ENCODE results near the gene MSI2.

MSI2 gene

DNA sequence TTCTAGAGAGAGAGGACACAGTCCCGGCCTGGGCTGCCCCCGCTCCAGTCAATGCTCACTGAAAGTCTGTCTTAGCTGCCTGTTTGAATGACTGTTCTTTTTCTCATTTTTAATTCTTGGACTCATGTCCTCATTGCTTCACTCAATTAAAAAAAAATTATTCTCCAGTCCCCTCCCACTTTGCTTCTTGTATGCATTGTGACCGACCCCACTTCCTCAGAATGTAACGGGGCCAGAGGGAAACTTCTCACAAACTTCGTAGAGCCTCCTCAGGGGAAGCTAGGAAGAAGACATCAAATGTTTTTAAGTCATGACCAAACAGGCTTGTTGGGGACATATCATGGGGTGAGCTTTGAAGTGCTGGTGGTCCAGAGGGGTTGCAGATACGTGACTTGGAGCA, 375.5 kb downstream of the MSI2 start:
- no peak for DNase-seq

DNA sequence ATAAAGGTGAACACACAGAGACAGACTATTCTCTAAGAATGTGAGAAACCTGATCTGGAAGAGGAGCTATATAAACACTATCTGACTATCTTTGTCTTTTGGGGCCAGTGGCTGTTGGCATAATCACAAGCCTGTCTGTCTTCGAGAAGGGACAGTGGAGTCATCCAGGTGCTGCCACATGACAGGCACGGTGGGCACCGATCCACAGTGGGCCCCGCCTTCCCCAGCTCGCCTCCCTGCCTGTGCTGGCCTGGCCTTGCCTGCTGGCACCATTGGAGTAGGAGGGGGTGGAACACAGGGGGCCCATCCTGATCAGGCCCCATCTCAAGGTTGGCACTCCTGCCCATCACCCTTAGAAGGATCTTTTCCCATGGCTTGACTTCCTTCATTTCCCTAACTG, 376.0 kb downstream of the MSI2 start:
- no peak for DNase-seq

GRCh38 chr17:57633236-57633635, 376.9 kb downstream of the MSI2 start:
- DNase-seq = no peak

- DNase-seq = no peak
Observed at GRCh38 chr17:57634713-57635465, 378.6 kb downstream of the MSI2 start.

- DNase-seq = no peak
Observed at GRCh38 chr17:57636274-57636673, 380.0 kb downstream of the MSI2 start.

GRCh38 chr17:57636985-57637665, 380.8 kb downstream of the MSI2 start:
- no peak for DNase-seq

DNA sequence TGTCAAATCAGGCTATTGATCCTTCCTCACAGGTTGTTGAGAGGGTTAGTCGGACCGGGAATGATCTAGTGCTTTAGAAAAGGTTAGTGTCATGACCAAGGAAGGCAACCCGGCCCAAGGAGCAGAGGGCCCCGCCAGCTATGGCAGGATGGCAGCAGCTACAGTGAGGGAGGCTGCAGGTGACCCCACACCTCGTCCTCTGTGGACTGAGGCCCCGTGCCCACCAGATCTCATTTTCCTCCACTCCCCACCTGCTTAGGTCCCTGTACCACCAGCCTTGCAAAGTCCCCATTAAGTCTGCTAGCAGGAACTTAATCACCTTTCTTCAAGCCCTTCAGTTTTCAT, 381.3 kb downstream of the MSI2 start:
- no peak for DNase-seq

DNA sequence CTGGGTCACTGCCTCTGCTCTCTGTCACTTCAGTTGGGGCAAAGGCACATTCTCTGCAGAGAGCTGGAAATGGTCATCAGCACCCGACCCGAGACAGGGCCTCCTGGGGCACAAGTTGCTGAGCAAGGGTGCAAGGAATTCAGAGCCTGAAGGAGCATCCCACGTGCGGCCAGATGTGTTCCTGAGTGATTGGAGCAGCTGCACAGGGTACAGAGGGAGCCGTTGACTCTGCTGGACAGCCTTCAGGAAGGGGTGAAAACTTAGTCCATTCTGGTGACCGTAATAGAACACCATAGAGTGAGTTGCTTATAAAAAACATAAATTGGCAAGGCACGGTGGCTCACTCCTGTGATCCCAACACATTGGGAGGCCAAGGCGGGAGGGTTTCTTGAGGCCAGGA, 382.0 kb downstream of the MSI2 start:
- no peak for DNase-seq

GRCh38 chr17:57639381-57639780, 383.1 kb downstream of the MSI2 start:
- no peak for DNase-seq

DNA sequence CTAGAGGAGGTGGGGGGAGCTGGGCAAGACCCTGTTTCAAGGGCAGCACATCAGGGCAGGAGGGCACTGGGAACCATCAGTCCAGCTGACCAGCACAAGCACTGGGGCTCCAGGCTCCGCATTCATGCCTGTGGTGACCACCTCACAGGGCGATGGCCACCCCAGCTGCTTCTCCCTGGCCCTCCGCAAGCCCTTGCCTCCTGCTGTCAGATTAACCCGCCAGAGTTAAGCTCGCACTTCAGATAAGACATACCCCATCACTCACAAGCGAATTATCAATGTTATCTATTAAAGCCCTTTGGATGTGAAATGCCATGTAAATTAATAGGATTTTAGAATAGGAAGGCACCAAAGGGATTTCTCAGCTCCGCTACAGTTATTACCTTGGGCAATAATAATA, 383.8 kb downstream of the MSI2 start:
- no peak for DNase-seq

- DNase-seq = no peak
Observed at GRCh38 chr17:57641761-57642160, 385.4 kb downstream of the MSI2 start.

- no peak for DNase-seq
Observed at GRCh38 chr17:57643062-57643461, 386.7 kb downstream of the MSI2 start.

- no peak for DNase-seq
Observed at GRCh38 chr17:57644326-57644725, 388.0 kb downstream of the MSI2 start.

DNA sequence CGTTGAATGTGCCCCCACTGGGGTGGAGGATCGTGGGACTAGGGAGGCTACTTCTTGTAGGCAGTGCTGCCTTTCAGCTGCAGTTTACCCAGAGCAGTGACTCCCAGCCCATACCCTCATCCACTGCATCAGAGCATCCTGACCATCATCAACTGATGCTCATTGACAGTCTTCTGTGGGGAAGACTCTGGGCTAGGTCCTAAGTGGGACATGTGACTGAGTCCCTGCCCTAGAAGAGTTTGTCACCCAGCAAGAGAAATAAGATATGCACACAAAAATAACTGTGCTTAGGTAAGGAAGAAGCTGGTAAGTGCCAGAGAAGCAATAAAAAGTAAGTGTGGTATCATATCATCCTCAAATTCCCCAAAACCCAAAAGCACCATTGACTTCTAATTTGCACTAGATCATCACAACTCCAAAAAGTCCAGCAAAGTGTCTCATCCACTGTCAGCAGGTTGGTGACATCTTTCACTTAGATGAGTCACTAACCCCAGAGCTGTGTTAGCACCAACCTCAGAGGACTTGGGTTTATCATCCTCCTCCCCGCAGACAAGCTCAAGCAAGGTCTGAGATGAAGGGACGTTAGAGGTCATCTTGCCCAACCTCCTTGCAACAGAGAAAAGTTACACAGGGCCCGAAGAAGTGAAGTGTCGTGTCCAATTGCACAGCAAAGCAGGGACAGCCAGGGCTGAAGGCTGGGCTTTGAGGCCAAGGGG, 389.8 kb downstream of the MSI2 start:
- DNase-seq = no peak

DNA sequence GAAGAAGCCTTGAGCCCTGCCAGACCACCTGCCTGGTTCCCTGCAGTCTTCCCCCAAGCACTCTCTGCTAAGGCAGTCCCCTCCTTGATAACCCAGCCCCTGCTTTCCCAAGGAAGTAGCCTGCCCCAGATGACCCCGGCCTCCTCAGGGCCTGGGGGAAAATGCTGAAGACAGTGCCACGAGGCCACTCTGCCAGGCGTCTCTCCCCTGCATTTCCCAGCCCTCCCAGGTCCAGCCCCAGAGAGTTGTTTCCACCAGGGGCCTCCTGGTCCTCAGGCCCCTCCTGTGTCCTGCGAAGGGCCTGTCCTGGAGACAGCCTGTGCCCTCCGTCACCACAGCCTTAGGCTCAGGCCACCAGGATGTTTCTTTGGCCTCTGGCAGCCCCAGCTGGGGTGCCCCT, 392.4 kb downstream of the MSI2 start:
- no peak for DNase-seq

DNA sequence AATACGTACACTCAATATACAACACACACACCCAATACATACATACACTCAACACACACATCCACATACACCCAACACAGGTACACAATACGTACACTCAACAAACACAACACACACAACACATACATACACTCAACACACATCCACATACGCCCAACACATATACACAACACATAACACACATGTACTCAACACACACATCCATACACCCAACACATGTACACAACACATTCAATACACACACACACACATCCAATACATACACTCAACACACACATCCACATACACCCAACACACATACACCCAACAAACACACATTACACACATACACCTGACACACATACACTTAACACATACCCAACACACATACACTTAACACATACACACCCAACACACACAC, 392.9 kb downstream of the MSI2 start:
- no peak for DNase-seq

GRCh38 chr17:57649731-57650484, 393.6 kb downstream of the MSI2 start:
- no peak for DNase-seq

DNA sequence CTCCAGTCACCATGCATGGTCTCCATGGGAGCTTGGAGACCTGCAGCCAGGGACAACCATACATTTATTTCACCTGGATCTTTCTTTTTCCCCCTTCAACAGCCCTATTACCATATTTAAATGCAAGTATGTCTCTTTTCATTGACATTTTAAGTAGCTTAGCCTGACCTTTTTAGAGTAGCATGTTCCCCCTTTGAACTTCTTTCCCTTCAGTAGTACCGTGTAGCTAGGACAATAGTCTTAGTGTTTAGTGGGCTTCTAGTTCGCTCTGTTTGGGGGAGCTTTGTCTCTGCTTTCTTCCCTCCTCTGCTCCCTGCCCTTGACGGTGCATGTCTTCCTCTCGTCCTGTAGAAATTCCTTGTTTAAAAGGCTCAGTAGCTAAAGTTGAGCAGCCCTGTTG, 394.2 kb downstream of the MSI2 start:
- DNase-seq = no peak

GRCh38 chr17:57651451-57651850, 395.1 kb downstream of the MSI2 start:
- DNase-seq = no peak

- no peak for DNase-seq
Observed at GRCh38 chr17:57651996-57652395, 395.7 kb downstream of the MSI2 start.

DNA sequence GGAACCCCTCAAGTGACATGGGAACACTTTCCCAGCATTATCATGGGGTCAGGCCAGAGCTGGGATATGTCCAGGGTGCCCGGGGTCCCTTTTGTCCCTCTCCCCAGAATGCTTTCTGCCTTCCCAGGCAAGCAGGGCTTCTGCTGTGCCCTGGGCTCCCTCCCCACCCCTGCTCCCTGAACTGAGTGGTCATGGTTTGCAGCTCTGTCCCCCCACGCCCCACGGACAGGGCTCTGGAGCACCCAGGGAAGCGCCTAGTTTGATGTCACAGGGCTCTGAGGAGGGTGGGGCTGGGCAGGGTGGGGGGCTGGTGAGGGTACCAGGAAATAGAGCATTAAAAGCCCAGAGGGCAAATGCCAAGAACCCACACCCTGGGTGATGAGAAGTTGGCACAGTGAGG, 396.5 kb downstream of the MSI2 start:
- DNase-seq = no peak

GRCh38 chr17:57653279-57653678, 397.0 kb downstream of the MSI2 start:
- no peak for DNase-seq

DNA sequence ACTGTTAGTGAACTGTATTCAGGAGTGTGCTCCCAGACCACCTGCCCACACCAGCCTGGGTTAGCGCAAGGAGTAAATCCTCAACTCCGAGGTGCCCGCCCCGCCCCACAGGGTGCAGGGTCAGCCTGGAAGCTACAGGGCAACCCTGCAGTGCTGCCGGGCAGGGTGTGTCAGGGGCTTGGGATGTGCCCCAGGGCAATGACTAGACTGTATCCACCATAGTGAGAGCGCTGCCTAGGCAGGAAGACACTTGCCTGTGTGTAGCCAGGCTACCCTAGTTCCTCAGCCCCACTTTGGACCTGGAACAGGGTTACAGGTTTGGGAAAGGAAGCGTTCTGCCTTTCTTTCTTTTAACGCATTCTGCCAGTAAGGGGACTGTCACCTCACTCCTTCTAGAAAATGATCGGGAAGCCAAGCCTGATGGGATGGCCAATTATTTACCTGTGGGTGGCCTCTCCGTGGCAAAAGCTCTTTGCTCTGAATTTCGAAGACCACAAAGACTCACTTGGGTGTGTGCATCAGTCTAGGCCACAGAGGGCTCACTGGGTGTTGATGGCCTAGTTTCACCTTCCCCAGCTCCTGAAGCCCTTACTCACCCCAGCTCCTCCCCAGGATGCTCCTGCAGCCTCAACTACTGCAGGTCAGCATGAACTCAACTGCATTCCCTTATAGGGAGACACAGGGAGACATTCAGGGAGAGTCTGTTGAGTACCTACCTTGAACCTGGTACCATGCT, 397.9 kb downstream of the MSI2 start:
- no peak for DNase-seq
